ENCODE results near the gene LEFTY1.

GRCh38 chr1:225860876-225861441 lies 28.0 kb downstream of the LEFTY1 start:
- TF ChIP-seq EZH2phosphoT487 (IDR thresholded peaks at IDR 0.05; ENCODE audit: borderline replicate concordance, low read length) (no peak), CTCF (conservative IDR thresholded peaks at IDR 0.05; ENCODE audit: low read depth, low read length) (no peak), EZH2 (IDR thresholded peaks at IDR 0.05; ENCODE audit: low read length, unreplicated experiment) (no peak)
